Fibroblast of lung (primary cell): Measurements from ENCODE around the gene SHANK1. TPM values are rescaled to one million over a fixed set of nuclear protein-coding genes. Genes with fewer than 3 reads are reported as not detected.

Experiments used
- DNase-seq, 2 donors: peaks; one replicate each; pipeline versions ENCODE4 v3.0.0 to v3.0.0-alpha.2; 2010; ENCODE audit warnings: low read depth in 2 of 2
- H2AFZ ChIP-seq: 2 replicates; pipeline ENCODE4 v1.5.1; 2012; ENCODE audit warnings: low read length, control low read depth, inconsistent platforms
- H3K27ac ChIP-seq: 2 replicates; pipeline ENCODE4 v1.5.1; 2011; ENCODE audit warnings: low read length, control low read depth; ENCODE audit not compliant: insufficient read depth
- H3K27me3 ChIP-seq: 2 replicates; pipeline ENCODE4 v1.5.1; 2011; ENCODE audit warnings: mild to moderate bottlenecking, low read length; ENCODE audit not compliant: control insufficient read depth, insufficient read depth
- H3K36me3 ChIP-seq: 2 replicates; pipeline ENCODE4 v1.5.1; 2011; ENCODE audit warnings: low read length; ENCODE audit not compliant: control insufficient read depth, insufficient read depth
- H3K4me1 ChIP-seq: 2 replicates; pipeline ENCODE4 v1.5.1; 2011; ENCODE audit warnings: low read length; ENCODE audit not compliant: control insufficient read depth, insufficient read depth; ENCODE audit errors: extremely low read depth
- H3K4me2 ChIP-seq: 2 replicates; pipeline ENCODE4 v1.5.1; 2011; ENCODE audit warnings: low read length, control low read depth; ENCODE audit not compliant: insufficient read depth; ENCODE audit errors: extremely low read depth
- H3K4me3 ChIP-seq, 4 experiments: fragments of 200-600 bp in 1 of 4; sonication (generic) in 1 of 4; replicated peaks in 1 of 4; 2 replicates each; pipeline ENCODE4 v1.5.1; 2011 to 2016; ENCODE audit warnings: low read length in 4 of 4, low read depth in 3 of 4, mild to moderate bottlenecking in 3 of 4, control low read depth in 2 of 4, inconsistent platforms in 1 of 4, mixed read lengths in 1 of 4; ENCODE audit not compliant: insufficient read depth in 1 of 4; ENCODE audit errors: control extremely low read depth in 1 of 4
- H3K79me2 ChIP-seq: 2 replicates; pipeline ENCODE4 v1.5.1; 2012; ENCODE audit warnings: mild to moderate bottlenecking, low read length, inconsistent platforms; ENCODE audit not compliant: control insufficient read depth, insufficient read depth
- H3K9ac ChIP-seq: 2 replicates; pipeline ENCODE4 v1.5.1; 2011; ENCODE audit warnings: mild to moderate bottlenecking, low read length, control low read depth; ENCODE audit not compliant: insufficient read depth
- H3K9me3 ChIP-seq: 2 replicates; pipeline ENCODE4 v1.5.1; 2012; ENCODE audit warnings: low read depth, low read length; ENCODE audit not compliant: control insufficient read depth, insufficient read depth
- H4K20me1 ChIP-seq: 2 replicates; pipeline ENCODE4 v1.5.1; 2011; ENCODE audit warnings: low read length; ENCODE audit not compliant: control insufficient read depth, insufficient read depth; ENCODE audit errors: extremely low read depth
- CTCF ChIP-seq, 2 donors: IDR thresholded peaks in 1 of 2; conservative IDR thresholded peaks in 1 of 2; 1 replicate in 1 of 2; 2 replicates in 1 of 2; pipeline ENCODE4 v1.5.1; 2011 to 2012; ENCODE audit warnings: low read length in 2 of 2, control low read depth in 1 of 2, inconsistent platforms in 1 of 2, low read depth in 1 of 2, mild to moderate bottlenecking in 1 of 2
- EZH2 ChIP-seq: IDR thresholded peaks from 2 replicates; pipeline ENCODE4 v1.5.1; 2012; ENCODE audit warnings: low read length, control low read depth, mild to moderate bottlenecking; ENCODE audit errors: missing control alignments
- polyA plus RNA-seq, 2 donors: library from polyadenylated mRNA; depleted of rRNA in 1 of 2; stranded (reverse) in 1 of 2; unstranded in 1 of 2; fragments of >200 nt; gene quantifications; 2 replicates each; pipeline ENCODE4 v1.2.1, GENCODE V29; 2011 to 2012; ENCODE audit warnings: missing spikeins in 1 of 2
- total RNA-seq: library from RNA; depleted of rRNA; stranded (reverse); fragments of >200 nt; gene quantifications from 2 replicates; pipeline ENCODE4 v1.2.1, GENCODE V29; 2014

SHANK1 gene
- total and polyA plus RNA-seq, 2 donors (not counting 1 experiment from before 2014, with no cell fraction given) = 1.4 to 7.9 TPM

GRCh38 chr19:50696094-50696483 lies 23.5 kb downstream of the SHANK1 start:
- Histone ChIP-seq H4K20me1 (no peaks in the 10 kb centered on the region), H3K4me3 (no peak overlapping the region), H3K27ac (no peak overlapping the region), H3K79me2 (no peaks in the 10 kb centered on the region), H3K36me3 (no peaks in the 10 kb centered on the region), H3K9me3 (no peaks in the 10 kb centered on the region), H3K27me3 (peaks cover 4% of the 10 kb centered on the region), H2AFZ (no peak overlapping the region), H3K4me1 (no peaks in the 10 kb centered on the region), H3K9ac (no peak overlapping the region), H3K4me2 (no peak overlapping the region)
- no peak for DNase-seq
- no peak for TF ChIP-seq EZH2
- TF ChIP-seq CTCF (conservative IDR thresholded peaks at IDR 0.05 in 1 of 2, IDR thresholded peaks at IDR 0.05 in 1 of 2; ENCODE audit: low read depth in 1 of 2, low read length in 2 of 2) = no peak

GRCh38 chr19:50695251-50696093 lies 24.1 kb downstream of the SHANK1 start:
- H3K4me2 ChIP-seq = no peak overlapping the region
- no peaks in the 10 kb centered on the region for H4K20me1 ChIP-seq
- no peak for DNase-seq
- H3K9me3 ChIP-seq = no peaks in the 10 kb centered on the region
- no peak overlapping the region for H3K27ac ChIP-seq
- H3K27me3 ChIP-seq = peaks cover 4% of the 10 kb centered on the region
- TF ChIP-seq CTCF (conservative IDR thresholded peaks at IDR 0.05 in 1 of 2, IDR thresholded peaks at IDR 0.05 in 1 of 2; ENCODE audit: low read depth in 1 of 2, low read length in 2 of 2) = no peak
- TF ChIP-seq EZH2 = no peak
- H3K9ac ChIP-seq = no peak overlapping the region
- H3K79me2 ChIP-seq = no peaks in the 10 kb centered on the region
- no peaks in the 10 kb centered on the region for H3K36me3 ChIP-seq
- no peak overlapping the region for H3K4me3 ChIP-seq
- H2AFZ ChIP-seq = no peak overlapping the region
- no peaks in the 10 kb centered on the region for H3K4me1 ChIP-seq

GRCh38 chr19:50694815-50695145 lies 24.8 kb downstream of the SHANK1 start:
- Histone ChIP-seq H3K4me2 (no peak overlapping the region), H3K36me3 (no peaks in the 10 kb centered on the region), H3K4me1 (no peaks in the 10 kb centered on the region), H3K9ac (no peak overlapping the region), H3K79me2 (no peaks in the 10 kb centered on the region), H3K9me3 (no peaks in the 10 kb centered on the region), H2AFZ (no peak overlapping the region), H3K4me3 (no peak overlapping the region), H3K27me3 (peaks cover 4% of the 10 kb centered on the region), H4K20me1 (no peaks in the 10 kb centered on the region), H3K27ac (no peak overlapping the region)
- TF ChIP-seq CTCF (conservative IDR thresholded peaks at IDR 0.05 in 1 of 2, IDR thresholded peaks at IDR 0.05 in 1 of 2; ENCODE audit: low read depth in 1 of 2, low read length in 2 of 2) (no peak), EZH2 (no peak)
- no peak for DNase-seq
